Measurements from ENCODE around the gene PTPRB.

DNA sequence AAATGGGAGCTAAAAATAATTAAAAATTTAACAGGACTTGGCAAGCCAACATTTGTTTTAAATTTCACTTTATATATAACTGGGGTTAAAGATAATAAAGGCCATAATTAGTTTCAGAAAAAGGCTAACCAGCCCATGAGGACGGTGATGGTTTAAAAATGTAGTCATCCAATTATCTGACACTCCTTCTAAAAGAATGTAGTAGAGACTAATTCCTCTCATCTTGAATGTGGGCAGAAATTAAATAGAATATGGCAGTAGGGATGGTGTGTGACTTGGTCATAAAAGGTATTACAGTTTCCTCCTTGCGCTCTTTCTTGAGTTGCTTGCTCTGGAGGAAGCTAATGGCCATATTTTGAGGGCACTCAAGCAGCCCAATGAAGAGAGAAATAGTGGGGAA lies 49.1 kb upstream of the PTPRB start:
- TF ChIP-seq, protein P1, sequence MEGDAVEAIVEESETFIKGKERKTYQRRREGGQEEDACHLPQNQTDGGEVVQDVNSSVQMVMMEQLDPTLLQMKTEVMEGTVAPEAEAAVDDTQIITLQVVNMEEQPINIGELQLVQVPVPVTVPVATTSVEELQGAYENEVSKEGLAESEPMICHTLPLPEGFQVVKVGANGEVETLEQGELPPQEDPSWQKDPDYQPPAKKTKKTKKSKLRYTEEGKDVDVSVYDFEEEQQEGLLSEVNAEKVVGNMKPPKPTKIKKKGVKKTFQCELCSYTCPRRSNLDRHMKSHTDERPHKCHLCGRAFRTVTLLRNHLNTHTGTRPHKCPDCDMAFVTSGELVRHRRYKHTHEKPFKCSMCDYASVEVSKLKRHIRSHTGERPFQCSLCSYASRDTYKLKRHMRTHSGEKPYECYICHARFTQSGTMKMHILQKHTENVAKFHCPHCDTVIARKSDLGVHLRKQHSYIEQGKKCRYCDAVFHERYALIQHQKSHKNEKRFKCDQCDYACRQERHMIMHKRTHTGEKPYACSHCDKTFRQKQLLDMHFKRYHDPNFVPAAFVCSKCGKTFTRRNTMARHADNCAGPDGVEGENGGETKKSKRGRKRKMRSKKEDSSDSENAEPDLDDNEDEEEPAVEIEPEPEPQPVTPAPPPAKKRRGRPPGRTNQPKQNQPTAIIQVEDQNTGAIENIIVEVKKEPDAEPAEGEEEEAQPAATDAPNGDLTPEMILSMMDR (IDR thresholded peaks at IDR 0.05; ENCODE audit: extremely low read depth in 1 of 2, insufficient read depth in 1 of 2, low read depth in 1 of 2, low read length in 2 of 2), result no peak
- no peak for TF ChIP-seq POLR2AphosphoS5 (IDR thresholded peaks at IDR 0.05; ENCODE audit: insufficient read depth, low read depth, low read length)
- TF ChIP-seq EZH2 (IDR thresholded peaks at IDR 0.05; ENCODE audit: borderline replicate concordance, low read depth, low read length, severe bottlenecking), result no peak
- TF ChIP-seq POLR2A (IDR thresholded peaks at IDR 0.05; ENCODE audit: low read depth, low read length), result no peak
- no peak for TF ChIP-seq FOS (IDR thresholded peaks at IDR 0.05; ENCODE audit: borderline replicate concordance, insufficient read depth, low read length)
- no peak for TF ChIP-seq MAX (IDR thresholded peaks at IDR 0.05; ENCODE audit: insufficient read depth, insufficient read length)
- TF ChIP-seq JUN (IDR thresholded peaks at IDR 0.05; ENCODE audit: borderline replicate concordance, insufficient read depth, insufficient read length, low read depth), result no peak
